Muscle of back (tissue), 11 donors: ENCODE measurements around the gene TMPRSS13. TPM values are rescaled to one million over a fixed set of nuclear protein-coding genes. Genes with fewer than 3 reads are reported as not detected.

Source experiments
- DNase-seq, 3 donors: peaks; one replicate each; pipeline versions ENCODE4 v3.0.0 to v3.0.0-alpha.2; 2013
- polyA plus RNA-seq, 10 donors: library from polyadenylated mRNA; unstranded; fragments of 120-200 nt; gene quantifications; one replicate each; pipeline ENCODE4 v1.2.1, GENCODE V29; 2013; ENCODE audit not compliant: insufficient read length in 10 of 10

The TMPRSS13 gene
- polyA plus RNA-seq, 10 donors = 0.10 to 2.0 (median 0.13) TPM; not detected in 3

DNA sequence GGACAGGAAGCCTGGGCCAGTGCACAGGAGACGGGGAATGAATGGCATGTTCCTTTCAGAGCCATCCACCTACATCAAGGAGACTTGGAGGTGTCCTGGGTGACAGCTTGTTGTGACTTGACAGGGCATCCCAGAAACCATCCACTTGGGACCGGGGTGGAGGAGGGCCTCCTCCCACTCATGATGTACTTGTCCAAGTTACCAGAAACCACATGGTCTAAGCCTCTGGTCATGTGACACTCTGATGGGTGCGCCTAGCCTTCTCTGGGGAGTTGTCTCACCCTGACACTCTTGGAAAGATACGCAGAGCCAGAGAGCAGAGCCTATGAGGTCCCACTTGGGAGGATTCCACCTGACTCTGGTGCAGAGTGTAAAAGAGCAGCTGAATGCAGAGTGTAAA, 31.1 kb downstream of the TMPRSS13 start:
- DNase-seq = no peak

DNA sequence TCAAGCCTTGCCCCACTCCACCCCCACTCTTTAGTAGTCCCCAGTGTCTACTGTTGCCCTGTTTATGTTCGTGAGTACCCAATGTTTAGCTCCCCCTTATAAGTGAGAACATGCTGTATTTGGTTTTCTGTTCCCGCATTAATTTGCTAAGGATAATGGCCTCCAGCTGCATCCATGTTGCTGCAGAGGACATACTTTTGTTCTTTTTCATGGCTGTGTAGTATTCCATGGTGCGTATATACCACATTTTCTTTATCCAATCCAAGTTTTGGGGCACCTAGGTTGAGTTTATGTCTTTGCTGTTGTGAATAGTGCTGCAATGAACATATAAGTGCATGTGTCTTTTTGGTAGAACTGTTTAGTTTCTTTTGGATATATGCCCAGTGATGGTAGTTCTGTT, 36.6 kb downstream of the TMPRSS13 start:
- DNase-seq = no peak

DNA sequence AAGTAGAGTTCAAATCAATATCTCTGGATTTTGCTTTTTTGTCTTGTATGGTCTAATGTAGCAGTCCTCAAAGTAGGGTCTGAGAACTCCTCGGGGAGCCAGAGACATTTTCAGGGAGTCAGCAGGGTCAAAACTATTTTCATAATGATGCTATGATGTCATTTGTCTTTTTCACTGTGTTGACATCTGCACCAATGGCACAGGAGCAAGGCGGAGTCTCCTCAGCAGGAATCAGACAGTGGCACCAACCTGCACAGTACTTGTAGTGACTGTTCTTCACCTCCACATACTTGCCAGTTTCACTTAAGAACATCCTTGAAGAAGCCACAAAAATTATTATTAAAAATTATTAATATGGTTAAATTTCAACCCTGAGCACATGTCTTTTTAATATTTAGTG, 37.8 kb downstream of the TMPRSS13 start:
- no peak for DNase-seq

DNA sequence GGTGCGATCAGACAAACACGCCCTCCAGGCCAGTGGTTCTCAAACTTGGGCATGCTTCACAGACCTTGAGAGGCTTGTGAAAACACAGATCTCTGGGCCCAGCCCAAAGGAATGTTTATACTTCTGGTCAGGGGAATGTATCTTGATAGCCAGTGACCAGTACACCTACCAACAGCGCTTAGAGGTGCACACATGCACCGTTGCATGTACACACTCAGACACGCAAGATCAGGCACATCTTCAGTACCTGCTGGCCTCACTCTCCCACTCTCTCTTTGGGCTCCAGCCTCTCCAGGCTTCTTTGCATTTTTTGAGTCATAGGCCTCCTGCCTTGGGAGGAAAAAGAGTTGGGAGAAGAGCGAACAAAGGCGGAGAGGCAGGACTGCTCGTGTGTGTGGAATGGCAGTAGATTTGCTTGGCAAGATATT, 41.0 kb downstream of the TMPRSS13 start:
- DNase-seq = no peak

DNA sequence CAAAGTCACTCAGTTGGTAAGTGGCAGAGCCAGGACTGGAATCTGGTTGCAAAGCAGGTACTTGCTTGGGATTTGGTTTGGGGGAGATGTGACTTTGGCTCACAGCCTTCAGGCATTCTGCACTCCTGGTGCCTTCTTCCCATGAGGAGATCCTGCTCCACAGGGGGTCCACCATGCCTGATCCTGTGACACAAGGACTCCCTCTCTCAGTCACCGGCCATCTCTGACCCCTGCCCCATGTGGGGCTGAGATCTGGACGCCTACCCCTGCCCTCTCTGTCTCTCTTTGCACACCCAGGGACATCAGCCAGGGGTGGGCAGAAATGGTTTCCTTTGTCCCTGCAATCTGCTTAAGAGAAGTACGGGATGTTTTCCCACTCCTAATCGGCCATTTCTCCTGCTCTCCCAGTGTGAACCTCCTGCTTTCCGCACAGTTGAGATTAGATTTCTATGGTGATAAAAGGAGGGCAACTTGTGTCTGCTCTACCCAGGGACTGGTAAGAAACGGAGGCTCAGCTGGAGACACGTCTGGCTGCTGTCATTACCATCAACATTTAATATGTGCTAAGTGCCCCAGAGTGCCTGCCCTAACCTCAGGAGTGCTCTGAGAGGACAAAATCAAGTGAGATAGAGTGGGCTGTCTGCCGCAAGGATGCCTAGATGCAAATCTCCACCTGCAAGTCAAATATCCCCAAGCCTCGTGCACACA, 41.6 kb downstream of the TMPRSS13 start:
- DNase-seq = no peak

DNA sequence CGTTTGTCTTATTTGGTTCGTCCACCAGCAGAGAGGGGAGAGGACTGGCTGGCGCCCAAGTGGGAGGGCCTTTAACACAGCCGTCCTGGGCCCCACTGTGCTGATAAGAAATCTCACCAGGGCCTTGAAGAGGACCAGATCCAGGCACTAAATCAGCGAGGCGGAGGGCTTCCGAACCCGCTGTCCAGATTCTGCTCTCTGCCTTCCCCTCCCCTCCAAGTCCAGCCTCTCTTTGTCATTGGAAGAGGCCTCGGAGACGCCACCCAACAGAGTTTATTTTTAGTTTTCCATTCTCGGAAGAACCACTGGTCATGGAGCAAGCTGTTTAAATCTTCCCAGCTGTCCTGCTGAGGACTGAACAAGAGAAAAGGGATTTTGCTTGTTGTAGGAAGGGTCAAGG, 43.4 kb downstream of the TMPRSS13 start:
- DNase-seq = peak; percentile 86 to 94 (median 89)

DNA sequence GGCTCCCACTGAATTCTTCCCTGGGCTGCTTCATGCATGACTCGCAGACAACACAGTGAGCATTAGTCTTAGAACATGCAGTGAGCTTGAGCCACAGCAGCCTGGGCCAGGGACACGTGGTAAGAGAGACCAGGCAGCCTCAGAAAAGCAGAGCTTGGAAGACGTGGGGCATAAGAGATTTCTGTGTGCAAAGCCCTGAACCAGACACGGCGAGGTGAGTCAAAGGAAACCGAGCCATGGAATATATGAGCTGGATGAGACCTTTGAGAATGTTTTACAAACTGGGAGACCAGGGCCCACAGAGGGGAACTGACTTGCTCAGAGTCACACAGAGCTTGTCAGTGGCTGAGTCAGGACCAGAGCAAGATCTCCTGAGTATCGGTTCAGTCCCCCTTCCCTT, 44.2 kb downstream of the TMPRSS13 start:
- peak in 2 of 3 donors; percentile 29 to 38 for DNase-seq

DNA sequence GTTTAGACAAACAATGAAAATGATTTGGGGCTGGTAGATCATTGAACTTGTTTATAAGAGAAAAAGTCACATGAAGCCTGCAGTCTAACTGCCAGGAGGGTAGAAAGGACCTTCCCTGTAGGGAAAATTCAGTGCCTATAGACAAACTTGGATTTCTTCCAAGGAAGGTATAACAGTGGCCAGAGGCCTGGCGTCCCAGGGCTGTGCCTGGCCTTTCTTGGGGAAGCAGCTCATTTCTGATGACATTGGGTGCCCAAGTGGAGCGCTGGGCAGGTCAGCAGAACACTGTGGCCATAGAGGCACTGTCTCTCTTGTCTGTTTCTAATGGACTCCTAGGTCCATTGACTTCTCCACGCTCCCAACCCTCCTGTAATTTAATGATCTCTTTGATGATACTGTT, 46.1 kb downstream of the TMPRSS13 start:
- no peak for DNase-seq

DNA sequence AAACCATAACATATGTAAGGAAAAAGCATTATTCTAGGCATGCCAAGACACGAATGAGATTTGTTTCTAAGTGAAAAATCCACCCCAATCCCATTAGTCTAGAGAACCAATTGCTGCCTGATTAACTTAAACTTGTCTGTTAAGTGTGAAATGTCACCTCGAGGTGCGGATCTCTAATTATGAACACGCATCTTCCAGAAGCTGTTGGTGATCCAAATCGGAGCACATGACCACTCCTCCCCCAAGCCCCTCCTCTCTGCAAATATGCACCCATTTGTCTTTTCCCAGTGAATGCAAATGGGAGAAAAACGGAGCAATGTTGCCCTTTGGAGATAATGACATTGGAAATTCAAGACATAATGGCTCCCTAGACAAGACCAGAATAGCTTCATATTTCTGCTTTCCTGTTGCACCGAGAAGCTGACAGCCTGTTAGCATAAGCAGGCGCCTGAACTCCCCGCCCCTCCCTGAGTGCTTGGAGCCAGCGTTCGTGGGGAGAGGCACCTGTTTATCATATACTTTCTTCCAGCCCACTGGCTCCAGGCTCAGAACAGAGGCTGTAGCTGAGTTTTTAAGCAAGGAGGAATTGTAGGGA, 46.8 kb downstream of the TMPRSS13 start:
- DNase-seq = peak in 1 of 3 donors; percentile 45

DNA sequence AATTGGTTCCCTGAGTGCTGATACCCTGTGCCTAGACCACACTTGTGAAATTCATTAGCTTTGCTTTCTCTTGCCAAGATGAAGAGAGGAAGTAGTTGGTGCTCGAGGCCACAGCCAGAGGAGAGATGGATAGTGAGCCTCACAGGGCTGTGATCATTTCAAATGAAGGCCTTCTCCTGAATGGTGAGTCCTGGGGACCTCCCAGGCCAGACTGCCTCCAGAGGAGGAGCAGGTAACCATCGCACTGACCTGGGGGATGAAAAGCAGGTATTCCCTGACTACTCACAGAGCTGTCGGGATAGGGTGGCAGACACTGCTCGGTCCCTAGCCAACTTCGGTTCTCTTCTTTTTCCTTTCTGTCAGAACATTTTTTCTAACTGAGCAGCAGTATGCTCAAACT, 48.0 kb downstream of the TMPRSS13 start:
- DNase-seq = no peak

DNA sequence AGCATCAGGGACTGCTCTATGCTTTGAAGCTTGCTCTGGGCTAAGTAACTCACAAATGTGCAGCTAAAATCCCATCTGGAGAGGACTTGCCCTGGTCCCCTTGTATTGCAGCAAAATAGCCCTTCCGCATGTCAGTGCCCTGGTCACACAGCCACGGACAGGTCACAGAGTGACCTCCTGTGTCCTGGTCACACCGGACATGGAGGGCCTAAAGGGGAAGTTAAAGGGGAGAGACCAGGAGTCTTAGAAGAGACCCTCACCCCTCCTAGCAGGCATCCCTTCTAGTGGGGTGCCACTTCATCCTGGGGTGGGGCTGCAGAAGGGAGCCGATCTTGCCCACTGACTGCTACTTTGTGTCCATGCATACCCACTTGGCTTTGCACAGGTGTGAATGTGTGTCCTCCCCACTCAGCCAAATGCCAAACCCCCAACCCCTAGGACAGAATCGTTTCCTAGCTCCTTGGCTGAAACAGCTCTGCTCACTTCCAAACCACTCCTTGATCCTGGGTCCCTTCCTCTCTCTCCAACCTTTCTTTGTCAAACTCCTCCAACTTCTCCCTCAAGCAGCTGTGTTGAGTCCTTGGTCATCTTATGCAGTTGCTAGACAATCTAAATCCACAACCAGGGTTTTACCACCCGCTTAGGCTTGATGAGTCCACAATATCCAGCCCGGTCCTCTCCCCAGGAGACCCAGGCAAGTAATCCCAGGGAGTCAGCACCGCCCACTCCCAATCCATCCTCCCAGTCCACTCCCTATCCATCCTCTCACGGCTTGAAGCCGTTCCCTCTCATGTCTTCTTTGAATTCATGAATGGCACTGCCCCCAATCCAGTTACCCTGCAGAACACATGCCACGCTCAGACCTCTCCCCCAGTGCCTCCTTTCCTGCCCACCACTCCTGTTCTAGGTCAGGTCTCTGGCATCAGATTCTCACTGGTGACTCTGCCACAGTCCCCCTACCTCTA, 49.4 kb downstream of the TMPRSS13 start:
- no peak for DNase-seq

DNA sequence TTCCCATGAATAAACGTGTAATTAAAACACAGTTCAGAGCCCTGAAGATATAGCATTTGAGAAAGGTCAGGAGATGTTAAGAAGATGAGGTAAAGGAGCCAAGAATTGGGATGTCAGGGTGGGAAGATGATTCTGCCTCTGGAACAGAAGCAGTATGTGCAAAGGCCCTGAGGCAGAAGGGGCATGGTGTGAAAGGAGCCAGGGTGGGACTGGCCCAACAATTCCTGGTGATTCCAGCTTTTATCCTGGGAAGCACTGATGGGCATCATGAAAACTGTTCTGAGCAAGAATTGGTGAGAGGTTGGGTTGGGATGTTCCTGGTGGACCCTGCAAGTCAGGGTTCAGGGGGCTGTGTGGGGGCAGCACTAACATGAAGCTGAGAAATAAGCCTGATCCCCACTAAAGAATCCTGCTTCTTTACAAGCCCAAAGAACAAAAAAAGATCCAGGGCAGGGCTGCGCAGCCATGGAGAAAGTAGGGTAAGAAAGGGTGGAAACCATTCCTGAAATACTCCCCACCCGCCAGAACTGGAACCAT, 50.2 kb downstream of the TMPRSS13 start:
- no peak for DNase-seq

DNA sequence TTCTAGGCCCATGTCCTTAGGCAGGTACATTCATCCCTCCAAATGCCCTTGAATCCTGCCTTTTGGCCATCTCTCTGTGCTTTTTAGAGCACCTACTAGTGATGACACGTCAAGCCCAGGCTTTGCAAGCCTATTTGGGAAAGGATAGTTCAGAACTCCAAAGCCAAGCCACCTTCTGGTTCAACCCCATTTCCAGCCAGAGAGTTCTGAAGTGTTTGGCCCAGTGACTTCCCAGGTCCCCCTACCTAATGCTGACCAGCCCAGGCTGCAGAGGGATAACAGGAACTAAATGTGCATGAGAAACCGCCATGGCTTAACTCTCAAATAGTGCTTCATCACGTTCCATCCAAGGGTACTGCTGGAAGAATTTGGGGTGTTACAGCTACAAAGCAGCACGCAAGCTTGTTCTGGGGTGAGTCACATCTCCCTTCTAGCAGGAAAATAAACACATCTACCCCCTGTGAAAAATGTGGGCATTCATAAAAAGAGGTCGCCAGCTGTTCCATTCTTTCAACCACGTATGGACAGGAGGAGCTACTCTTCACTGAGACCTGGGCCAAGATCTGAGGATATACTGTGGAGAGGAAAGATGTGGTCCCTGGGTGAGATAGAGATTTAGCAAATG, 50.8 kb downstream of the TMPRSS13 start:
- no peak for DNase-seq

DNA sequence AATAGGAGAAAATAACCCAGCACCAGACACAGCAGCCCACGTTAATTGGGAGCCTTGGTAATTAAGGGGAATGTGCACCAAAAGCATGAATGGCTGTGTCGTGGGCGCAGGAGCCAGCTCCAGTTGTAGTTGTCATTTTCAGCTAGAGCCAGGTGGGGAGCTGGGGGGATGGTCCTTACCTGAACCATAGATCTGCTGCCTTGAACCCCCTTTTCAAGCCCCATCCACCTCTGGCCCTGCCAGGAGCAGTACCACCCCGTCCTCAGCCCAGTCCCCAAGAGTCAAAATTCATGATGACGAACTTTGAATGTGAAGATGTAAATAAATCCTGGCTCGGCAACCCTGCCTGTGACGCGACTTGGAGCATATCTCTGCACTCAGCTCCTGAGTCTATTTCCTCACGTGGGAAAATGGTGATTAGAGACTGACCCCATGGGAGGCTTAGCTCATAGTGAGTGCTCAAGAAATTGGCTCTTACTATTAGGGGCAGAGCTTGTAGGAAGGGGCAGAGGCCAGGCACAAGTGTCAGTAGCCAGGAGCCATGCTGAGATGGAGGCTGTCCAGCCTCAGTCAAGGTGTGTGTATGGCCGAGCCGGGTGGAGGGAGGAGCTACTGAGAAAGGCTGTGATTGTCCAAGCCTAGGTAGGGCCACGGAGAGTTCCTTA, 52.0 kb downstream of the TMPRSS13 start:
- peak in 1 of 3 donors; percentile 66 for DNase-seq

DNA sequence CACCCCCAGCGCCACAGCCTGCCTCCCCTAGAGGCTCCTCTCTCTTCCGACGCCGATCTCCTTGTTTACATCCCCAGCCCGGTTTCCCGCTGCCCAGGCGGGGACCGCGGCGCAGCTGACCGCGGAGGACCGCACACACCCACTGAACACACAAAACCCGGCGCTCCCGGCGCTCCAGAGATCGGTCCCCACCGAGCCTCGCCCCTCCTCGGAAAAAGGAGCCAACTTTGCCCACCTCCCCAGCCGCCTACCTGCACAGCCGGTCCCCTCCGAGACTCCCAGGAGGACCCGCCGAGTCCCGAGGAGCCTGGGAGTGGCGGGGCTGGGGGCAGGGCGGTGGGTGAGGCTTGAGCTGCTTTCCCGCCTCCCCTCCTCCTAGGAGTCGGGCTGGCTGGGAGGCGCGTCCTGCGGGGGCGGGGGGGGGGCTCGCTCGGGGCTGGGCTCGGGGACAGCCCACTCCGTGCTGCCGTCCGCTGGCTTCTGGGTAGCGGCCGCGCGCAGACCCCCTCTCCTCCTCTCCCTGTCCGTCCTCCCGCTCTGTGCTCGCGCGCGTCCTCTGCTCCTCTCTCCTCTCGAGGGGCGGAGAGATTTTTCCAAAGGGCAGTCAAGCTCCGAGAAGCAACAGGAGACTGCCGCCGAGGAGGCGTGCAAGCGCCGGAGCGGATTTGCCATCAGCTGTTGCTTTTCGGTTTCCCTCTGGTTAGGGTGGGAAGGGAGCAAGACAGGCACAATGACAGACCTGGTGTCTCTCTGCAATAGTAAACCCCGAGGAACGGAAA, 52.7 kb downstream of the TMPRSS13 start, which contains the start of gene FXYD6:
FXYD6 (minus strand) TSS at position 318 of the 779 bp plus-strand sequence. CDS start 33,882 bp downstream, outside the sequence.
- peak; percentile 71 to 94 (median 83) for DNase-seq

DNA sequence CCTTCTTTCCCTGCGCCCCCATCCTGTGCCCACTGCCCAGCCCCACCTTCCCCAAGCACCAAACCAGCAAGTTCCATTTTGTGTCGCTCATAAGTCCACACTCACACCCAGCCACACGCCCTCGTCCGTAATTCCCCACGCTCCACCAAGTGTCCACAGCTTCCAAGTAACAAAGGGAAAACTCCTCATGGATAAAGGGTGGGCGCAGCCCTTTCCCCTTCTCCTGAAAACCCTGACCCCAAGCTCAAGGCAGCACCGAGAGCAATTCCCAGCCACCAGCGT, 53.2 kb downstream of the TMPRSS13 start:
- no peak for DNase-seq

DNA sequence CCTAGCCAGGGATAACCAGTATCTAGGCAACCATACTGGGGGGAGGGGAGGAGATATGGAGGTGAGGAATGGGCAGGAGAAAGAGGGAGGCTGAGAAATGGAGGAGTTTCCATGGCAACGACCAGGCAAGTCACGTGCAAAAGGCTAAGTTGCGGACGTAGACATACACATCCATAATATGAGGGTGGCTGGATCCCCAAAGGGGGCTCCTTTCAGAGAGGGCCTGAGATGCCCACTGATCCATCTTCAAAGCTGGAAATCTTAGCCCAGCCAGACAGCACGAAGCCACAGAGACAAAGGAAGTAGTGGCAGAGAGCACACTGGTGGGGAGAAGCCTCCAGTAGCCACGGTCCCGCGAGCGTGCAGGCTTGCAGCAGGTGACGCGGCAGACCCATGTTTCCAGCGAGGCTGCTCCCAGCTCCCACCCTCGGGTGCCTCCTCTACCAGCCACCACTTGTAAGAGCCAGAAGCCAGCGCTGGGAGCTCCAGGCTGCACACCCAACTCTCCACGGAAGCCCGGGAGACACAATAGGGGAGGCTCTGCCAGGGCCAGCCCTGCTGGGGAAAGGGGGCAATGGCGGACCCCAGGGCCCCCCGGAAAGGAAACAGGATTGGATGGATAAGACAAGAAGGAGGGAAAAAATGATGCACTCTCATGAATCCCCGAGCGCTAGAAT, 53.7 kb downstream of the TMPRSS13 start:
- DNase-seq = peak in 1 of 3 donors; percentile 60

DNA sequence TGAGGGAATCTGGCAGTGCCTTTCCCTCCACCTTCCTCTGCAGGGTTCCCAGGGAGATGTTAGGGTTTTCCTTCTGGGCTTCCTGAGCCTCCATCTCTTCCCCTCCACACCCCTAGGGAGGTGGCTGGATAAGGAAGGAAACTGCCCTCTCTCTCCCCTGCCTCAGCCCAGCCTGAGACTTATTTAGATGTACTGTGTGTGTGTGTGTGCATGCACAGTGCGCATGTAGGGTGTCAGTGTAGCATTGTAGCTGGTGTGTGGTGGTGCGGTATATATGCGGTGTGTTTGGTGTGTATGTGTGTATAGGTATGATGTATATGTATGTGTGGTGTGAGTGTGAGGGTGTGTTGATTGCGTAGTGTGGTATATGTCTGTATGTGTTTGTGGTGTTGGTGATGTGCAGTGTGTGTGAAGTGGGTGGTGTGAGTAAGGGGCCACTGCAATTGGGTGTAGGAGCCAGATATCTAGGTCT, 54.3 kb downstream of the TMPRSS13 start:
- peak in 1 of 3 donors; percentile 53 for DNase-seq

DNA sequence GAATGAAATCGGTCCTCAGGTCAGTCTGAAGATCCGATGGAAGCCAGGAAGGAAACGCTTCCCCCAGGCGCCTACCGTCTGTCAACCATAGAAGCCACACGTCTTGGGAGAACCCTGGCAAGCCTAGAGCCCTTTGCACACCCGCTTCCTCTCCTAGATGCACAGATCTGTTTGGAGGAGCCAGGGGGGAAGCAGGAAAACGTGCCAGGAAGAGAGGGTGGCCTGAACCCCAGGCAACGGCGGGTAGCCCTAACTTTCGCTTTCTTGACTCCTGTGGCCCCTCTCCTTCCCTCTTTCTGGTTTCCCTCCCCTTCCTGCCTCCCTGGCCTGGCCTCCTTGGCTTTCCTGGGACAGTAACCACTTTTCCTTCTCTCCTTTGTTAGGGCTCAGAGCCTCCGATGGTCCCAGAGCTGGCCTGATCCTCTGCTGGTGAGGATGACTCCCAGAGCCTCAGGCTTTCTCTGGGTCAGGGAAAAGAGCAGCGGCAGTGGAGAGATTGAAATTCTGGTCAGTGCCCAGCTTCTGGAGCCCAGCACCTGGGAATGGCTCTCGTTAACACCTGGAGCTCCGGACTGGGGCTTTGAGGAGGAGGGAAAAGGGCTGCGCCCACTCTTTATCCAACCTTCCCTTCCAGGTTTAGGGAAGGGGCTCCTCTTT, 54.8 kb downstream of the TMPRSS13 start:
- DNase-seq = peak in 1 of 3 donors; percentile 35
